ENCODE results near the gene LARGE1.
A peak's percentile ranks its signal among the peaks of the same experiment; 100 is the strongest.

The LARGE1 gene

DNA sequence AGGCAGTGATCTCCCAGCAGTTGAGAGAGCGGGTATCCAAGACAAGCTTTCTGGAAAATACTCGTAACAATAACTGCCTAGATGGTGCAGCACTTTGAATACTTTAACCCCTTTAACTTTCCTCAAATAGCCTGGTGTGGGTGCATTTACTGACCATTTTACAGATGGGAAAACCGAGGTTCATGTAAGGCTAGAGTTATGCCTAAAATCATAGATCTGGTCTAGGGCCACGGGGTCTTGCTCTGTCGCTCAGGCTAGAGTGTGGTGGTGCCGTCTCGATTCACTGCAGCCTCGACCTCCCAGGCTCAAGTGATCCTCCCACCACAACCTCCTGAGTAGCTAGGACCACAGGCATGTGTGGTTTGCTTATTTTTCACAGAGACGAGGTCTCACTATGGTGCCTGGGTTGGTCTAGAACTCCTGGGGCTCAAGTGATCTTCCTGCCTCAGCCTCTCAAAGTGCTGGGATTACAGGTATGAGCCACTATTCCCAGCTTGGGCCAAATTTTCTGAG lies 592.9 kb downstream of the LARGE1 start:
- no peak overlapping the region for H3K4me2 ChIP-seq (ENCODE audit: low read length)
- H3K4me1 ChIP-seq (ENCODE audit: insufficient read depth, low read length, severe bottlenecking): peaks cover 16% of the 10 kb centered on the region
- no peaks in the 10 kb centered on the region for H3K36me3 ChIP-seq (ENCODE audit: insufficient read depth, low read length)

GRCh38 chr22:33326540-33327295 lies 593.6 kb downstream of the LARGE1 start:
- Histone ChIP-seq H2AFZ (ENCODE audit: low read length) (no peak overlapping the region), H3K27me3 (ENCODE audit: insufficient read depth, low read length) (no peaks in the 10 kb centered on the region), H3K79me2 (ENCODE audit: insufficient read depth, low read length) (no peaks in the 10 kb centered on the region), H3K4me3 (ENCODE audit: low read depth, low read length, poor library complexity, severe bottlenecking) (no peak overlapping the region), H3K9ac (ENCODE audit: low read length) (no peak overlapping the region), H3F3A (ENCODE audit: insufficient read depth, low read length) (no peaks in the 10 kb centered on the region), H3K4me2 (ENCODE audit: low read length) (no peak overlapping the region), H3K9me3 (ENCODE audit: low read length) (no peaks in the 10 kb centered on the region), H3K4me1 (ENCODE audit: insufficient read depth, low read length, severe bottlenecking) (peaks cover 16% of the 10 kb centered on the region), H4K20me1 (ENCODE audit: insufficient read depth, low read length) (no peaks in the 10 kb centered on the region), H3K9me2 (ENCODE audit: low read depth, low read length) (no peaks in the 10 kb centered on the region), H3K27ac (ENCODE audit: low read depth, low read length, poor library complexity, severe bottlenecking) (no peak overlapping the region), H3K36me3 (ENCODE audit: insufficient read depth, low read length) (no peaks in the 10 kb centered on the region)
- TF ChIP-seq CTCF (IDR thresholded peaks at IDR 0.05; ENCODE audit: low read length) (no peak), EZH2 (IDR thresholded peaks at IDR 0.05; ENCODE audit: borderline replicate concordance, low read length) (no peak)

More for the DNA sequence above, 592.9 kb downstream of the LARGE1 start:
- Histone ChIP-seq H3K9ac (ENCODE audit: low read length) (no peak overlapping the region), H3K27ac (ENCODE audit: low read depth, low read length, poor library complexity, severe bottlenecking) (no peak overlapping the region), H3K79me2 (ENCODE audit: insufficient read depth, low read length) (no peaks in the 10 kb centered on the region), H2AFZ (ENCODE audit: low read length) (no peak overlapping the region), H3K27me3 (ENCODE audit: insufficient read depth, low read length) (no peaks in the 10 kb centered on the region), H4K20me1 (ENCODE audit: insufficient read depth, low read length) (no peaks in the 10 kb centered on the region), H3K4me3 (ENCODE audit: low read depth, low read length, poor library complexity, severe bottlenecking) (no peak overlapping the region), H3K9me2 (ENCODE audit: low read depth, low read length) (no peaks in the 10 kb centered on the region), H3K9me3 (ENCODE audit: low read length) (no peaks in the 10 kb centered on the region), H3F3A (ENCODE audit: insufficient read depth, low read length) (no peaks in the 10 kb centered on the region)
- no peak for TF ChIP-seq EZH2 (IDR thresholded peaks at IDR 0.05; ENCODE audit: borderline replicate concordance, low read length)
- no peak for TF ChIP-seq CTCF (IDR thresholded peaks at IDR 0.05; ENCODE audit: low read length)

GRCh38 chr22:33325232-33326004 lies 594.9 kb downstream of the LARGE1 start:
- Histone ChIP-seq H3K36me3 (ENCODE audit: insufficient read depth, low read length) (no peaks in the 10 kb centered on the region), H3K9me2 (ENCODE audit: low read depth, low read length) (no peaks in the 10 kb centered on the region), H3K9ac (ENCODE audit: low read length) (no peak overlapping the region), H3K27ac (ENCODE audit: low read depth, low read length, poor library complexity, severe bottlenecking) (no peak overlapping the region), H3K4me3 (ENCODE audit: low read depth, low read length, poor library complexity, severe bottlenecking) (no peak overlapping the region), H4K20me1 (ENCODE audit: insufficient read depth, low read length) (no peaks in the 10 kb centered on the region), H3K4me1 (ENCODE audit: insufficient read depth, low read length, severe bottlenecking) (peaks cover 26% of the 10 kb centered on the region), H3K27me3 (ENCODE audit: insufficient read depth, low read length) (no peaks in the 10 kb centered on the region), H3K9me3 (ENCODE audit: low read length) (no peaks in the 10 kb centered on the region), H3F3A (ENCODE audit: insufficient read depth, low read length) (no peaks in the 10 kb centered on the region), H3K4me2 (ENCODE audit: low read length) (0 out of 2 replicates have a peak overlapping the region, but pooled peaks have one; percentile 2), H3K79me2 (ENCODE audit: insufficient read depth, low read length) (no peaks in the 10 kb centered on the region), H2AFZ (ENCODE audit: low read length) (no peak overlapping the region)
- TF ChIP-seq CTCF (IDR thresholded peaks at IDR 0.05; ENCODE audit: low read length) (no peak), EZH2 (IDR thresholded peaks at IDR 0.05; ENCODE audit: borderline replicate concordance, low read length) (no peak)
